CD14-positive monocyte (primary cell): ENCODE data around the gene LCOR. TPM values are rescaled to one million over a fixed set of nuclear protein-coding genes. Genes with fewer than 3 reads are reported as not detected.
A peak's percentile ranks its signal among the peaks of the same experiment; 100 is the strongest.

Experiments
- DNase-seq, 3 donors: peaks; one replicate each; pipeline ENCODE4 v3.0.0-alpha.2; 2011 to 2022
- H2AFZ ChIP-seq: 2 replicates; pipeline ENCODE4 v1.6.0; 2012; ENCODE audit warnings: mild to moderate bottlenecking, low read depth, low read length, inconsistent platforms; ENCODE audit not compliant: insufficient read depth, poor library complexity, severe bottlenecking
- H3K27ac ChIP-seq, 2 donors: 1 replicate in 1 of 2; 2 replicates in 1 of 2; pipeline ENCODE4 v1.5.1; 2012 to 2013; ENCODE audit warnings: low read length in 2 of 2, control low read depth in 1 of 2, inconsistent platforms in 1 of 2, low read depth in 1 of 2, mild to moderate bottlenecking in 1 of 2
- H3K27me3 ChIP-seq, 2 donors: one replicate each; pipeline versions ENCODE4 v1.6.0 to v1.6.1; 2011 to 2013; ENCODE audit warnings: low read length in 2 of 2; ENCODE audit not compliant: control insufficient read depth in 2 of 2, insufficient read depth in 2 of 2
- H3K36me3 ChIP-seq, 2 donors: replicated peaks in 1 of 2; 1 replicate in 1 of 2; 2 replicates in 1 of 2; pipeline versions ENCODE4 v1.5.1 to v1.6.1; 2012 to 2013; ENCODE audit warnings: low read length in 2 of 2, control low read depth in 1 of 2, inconsistent platforms in 1 of 2, mild to moderate bottlenecking in 1 of 2; ENCODE audit not compliant: insufficient read depth in 2 of 2, control insufficient read depth in 1 of 2
- H3K4me1 ChIP-seq, 2 donors: 1 replicate in 1 of 2; 2 replicates in 1 of 2; pipeline versions ENCODE4 v1.5.1 to v1.6.1; 2012 to 2013; ENCODE audit warnings: low read length in 2 of 2, control low read depth in 1 of 2, inconsistent platforms in 1 of 2, mild to moderate bottlenecking in 1 of 2, moderate library complexity in 1 of 2; ENCODE audit not compliant: insufficient read depth in 2 of 2, control insufficient read depth in 1 of 2
- H3K4me2 ChIP-seq: replicated peaks from 2 replicates; pipeline ENCODE3; 2012; ENCODE audit warnings: low read length, moderate library complexity, mild to moderate bottlenecking; ENCODE audit not compliant: poor library complexity, severe bottlenecking; ENCODE audit errors: extremely low read depth
- H3K4me3 ChIP-seq, 3 experiments: fragments of 200-600 bp in 1 of 3; sonication (generic) in 1 of 3; replicated peaks in 1 of 3; 1 replicate in 2 of 3; 2 replicates in 1 of 3; pipeline ENCODE4 v1.5.1; 2011 to 2013; ENCODE audit warnings: low read length in 3 of 3, mild to moderate bottlenecking in 3 of 3, control low read depth in 2 of 3, low read depth in 2 of 3, inconsistent platforms in 1 of 3, moderate library complexity in 1 of 3
- H3K79me2 ChIP-seq: 2 replicates; pipeline ENCODE4 v1.6.0; 2012; ENCODE audit warnings: mild to moderate bottlenecking, control low read depth, inconsistent platforms, low read length, moderate library complexity; ENCODE audit not compliant: insufficient read depth
- H3K9ac ChIP-seq: 2 replicates; pipeline ENCODE4 v1.6.0; 2017; ENCODE audit warnings: low read length, mild to moderate bottlenecking; ENCODE audit not compliant: insufficient read depth, poor library complexity, severe bottlenecking
- H3K9me3 ChIP-seq, 2 donors: replicated peaks in 1 of 2; 1 replicate in 1 of 2; 2 replicates in 1 of 2; pipeline versions ENCODE4 v1.5.1 to v1.6.1; 2012 to 2013; ENCODE audit warnings: low read length in 2 of 2, control low read depth in 1 of 2; ENCODE audit not compliant: control insufficient read depth in 1 of 2, insufficient read depth in 1 of 2
- H4K20me1 ChIP-seq: 2 replicates; pipeline ENCODE4 v1.6.0; 2012; ENCODE audit warnings: mild to moderate bottlenecking, low read length, control low read depth, moderate library complexity; ENCODE audit not compliant: insufficient read depth
- H3K27ac Mint-ChIP-seq, 7 donors: one replicate each; pipeline ENCODE4 v1.8.0; 2020; ENCODE audit warnings: mild to moderate bottlenecking in 7 of 7, mixed read lengths in 7 of 7, moderate library complexity in 6 of 7, inconsistent platforms in 2 of 7
- H3K27me3 Mint-ChIP-seq, 3 donors: one replicate each; pipeline ENCODE4 v1.8.0; 2021 to 2022; ENCODE audit warnings: low read depth in 3 of 3, mild to moderate bottlenecking in 3 of 3, mixed read lengths in 3 of 3, moderate library complexity in 3 of 3, inconsistent platforms in 1 of 3
- H3K36me3 Mint-ChIP-seq, 2 donors: one replicate each; pipeline ENCODE4 v1.8.0; 2020; ENCODE audit warnings: mixed read lengths in 2 of 2, inconsistent platforms in 1 of 2, mild to moderate bottlenecking in 1 of 2
- H3K4me1 Mint-ChIP-seq: one replicate; pipeline ENCODE4 v1.8.0; 2020; ENCODE audit warnings: mild to moderate bottlenecking, mixed read lengths
- H3K4me3 Mint-ChIP-seq, 2 donors: one replicate each; pipeline ENCODE4 v1.8.0; 2020; ENCODE audit warnings: mild to moderate bottlenecking in 2 of 2, mixed read lengths in 2 of 2, moderate library complexity in 1 of 2
- H3K9me3 Mint-ChIP-seq, 7 donors: one replicate each; pipeline ENCODE4 v1.8.0; 2020 to 2022; ENCODE audit warnings: mixed read lengths in 7 of 7, mild to moderate bottlenecking in 6 of 7, moderate library complexity in 6 of 7, inconsistent platforms in 2 of 7
- WGBS: methylation state at CpG from one replicate; pipeline ENCODE4 v1.1.5; 2013; ENCODE audit warnings: missing lambda C conversion rate; ENCODE audit not compliant: insufficient coverage; 5-methylcytosine and 5-hydroxymethylcytosine counted together
- intact Hi-C, 2 donors: fragments of 100-400 bp; cut with micrococcal nuclease; formaldehyde crosslinking; loops; one replicate each; pipeline versions ENCODE4 v1.15.0 to v1.15.1; 2023
- polyA plus RNA-seq, 3 donors: library from polyadenylated mRNA; depleted of rRNA in 1 of 3; unstranded in 2 of 3; stranded (reverse) in 1 of 3; fragments of 300-500 nt in 2 of 3; fragments of >200 nt in 1 of 3; fragmentation: Illumina TruSeq in 2 of 3; gene quantifications; 1 replicate in 2 of 3; 2 replicates in 1 of 3; pipeline ENCODE4 v1.2.3, GENCODE V29; 2012 to 2021
- TF ChIP-seq, protein P1 (sequence below): fragments of 200-600 bp; IDR thresholded peaks from one replicate; pipeline ENCODE4 v1.8.0; 2022; ENCODE audit warnings: antibody characterized with exemption, mild to moderate bottlenecking

LCOR gene
- polyA plus RNA-seq, 3 donors: 5.7 to 11.8 (median 10.0) TPM

- peak; percentile 56 to 63 (median 57) for DNase-seq
These were observed 205.6 kb downstream of the LCOR start for GRCh38 chr10:97037365-97038361.

DNA sequence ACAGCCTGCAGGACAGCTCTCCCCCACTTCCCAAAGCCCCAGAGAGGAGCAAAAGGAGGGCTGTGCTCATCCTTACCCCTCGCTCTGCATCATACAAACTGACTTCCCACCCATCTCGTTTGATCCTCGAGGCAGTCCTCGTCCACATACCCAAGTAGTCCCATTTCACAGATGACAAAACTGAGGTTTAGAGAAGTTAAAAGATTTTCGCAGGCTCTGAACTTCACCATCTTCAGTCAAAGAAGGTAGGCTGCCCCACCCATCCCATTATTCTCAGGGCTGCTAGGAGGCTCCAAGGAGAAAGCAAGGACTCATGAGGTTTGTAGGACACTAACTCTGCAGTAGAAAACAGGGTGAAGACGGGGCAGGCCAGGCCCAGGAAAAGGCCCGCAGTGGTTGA, 206.6 kb downstream of the LCOR start:
- peaks cover 20% of the 10 kb centered on the region for H3K4me1 Mint-ChIP-seq
- no peak overlapping the region for H3K4me2 ChIP-seq
- H3K27ac ChIP-seq: no peak overlapping the region
- H3K9ac ChIP-seq: no peak overlapping the region
- peak overlapping the region in 1 of 2 donors; percentile 88 for H3K4me3 Mint-ChIP-seq
- WGBS: 100% methylated on average over 1 of the region's 7 CpGs
- no peaks in the 10 kb centered on the region for H3K79me2 ChIP-seq
- H3K36me3 Mint-ChIP-seq: no peaks in the 10 kb centered on the region
- intact Hi-C loops: no loop called here
- no peak overlapping the region for H2AFZ ChIP-seq
- no peaks in the 10 kb centered on the region for H3K9me3 Mint-ChIP-seq
- TF ChIP-seq, protein P1, sequence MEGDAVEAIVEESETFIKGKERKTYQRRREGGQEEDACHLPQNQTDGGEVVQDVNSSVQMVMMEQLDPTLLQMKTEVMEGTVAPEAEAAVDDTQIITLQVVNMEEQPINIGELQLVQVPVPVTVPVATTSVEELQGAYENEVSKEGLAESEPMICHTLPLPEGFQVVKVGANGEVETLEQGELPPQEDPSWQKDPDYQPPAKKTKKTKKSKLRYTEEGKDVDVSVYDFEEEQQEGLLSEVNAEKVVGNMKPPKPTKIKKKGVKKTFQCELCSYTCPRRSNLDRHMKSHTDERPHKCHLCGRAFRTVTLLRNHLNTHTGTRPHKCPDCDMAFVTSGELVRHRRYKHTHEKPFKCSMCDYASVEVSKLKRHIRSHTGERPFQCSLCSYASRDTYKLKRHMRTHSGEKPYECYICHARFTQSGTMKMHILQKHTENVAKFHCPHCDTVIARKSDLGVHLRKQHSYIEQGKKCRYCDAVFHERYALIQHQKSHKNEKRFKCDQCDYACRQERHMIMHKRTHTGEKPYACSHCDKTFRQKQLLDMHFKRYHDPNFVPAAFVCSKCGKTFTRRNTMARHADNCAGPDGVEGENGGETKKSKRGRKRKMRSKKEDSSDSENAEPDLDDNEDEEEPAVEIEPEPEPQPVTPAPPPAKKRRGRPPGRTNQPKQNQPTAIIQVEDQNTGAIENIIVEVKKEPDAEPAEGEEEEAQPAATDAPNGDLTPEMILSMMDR: no peak
- peaks cover 2 to 9% (median 3%) of the 10 kb centered on the region in 3 donors for H3K27me3 Mint-ChIP-seq
- H3K4me1 ChIP-seq: peaks cover 11 to 14% of the 10 kb centered on the region in 2 donors
- no peaks in the 10 kb centered on the region for H3K9me3 ChIP-seq
- no peaks in the 10 kb centered on the region for H3K27me3 ChIP-seq
- H4K20me1 ChIP-seq: no peaks in the 10 kb centered on the region
- H3K36me3 ChIP-seq: no peaks in the 10 kb centered on the region
- no peak for DNase-seq
- no peak overlapping the region for H3K4me3 ChIP-seq
- H3K27ac Mint-ChIP-seq: no peak overlapping the region

More at GRCh38 chr10:97037365-97038361, 205.6 kb downstream of the LCOR start:
- Histone ChIP-seq H3K4me1 (peaks cover 11 to 14% of the 10 kb centered on the region in 2 donors), H3K27me3 (no peaks in the 10 kb centered on the region), H3K4me3 (peak overlapping the region; percentile 55 to 93 (median 63)), H3K4me2 (peak overlapping the region; percentile 97), H3K9me3 (no peaks in the 10 kb centered on the region), H3K36me3 (no peaks in the 10 kb centered on the region), H4K20me1 (no peaks in the 10 kb centered on the region), H2AFZ (peak overlapping the region; percentile 98), H3K9ac (peak overlapping the region; percentile 59), H3K79me2 (no peaks in the 10 kb centered on the region), H3K27ac (peak overlapping the region; percentile 33 to 59)
- H3K36me3 Mint-ChIP-seq: no peaks in the 10 kb centered on the region
- H3K27ac Mint-ChIP-seq: peak overlapping the region in 4 of 7 donors; percentile 30 to 65 (median 60)
- H3K9me3 Mint-ChIP-seq: no peaks in the 10 kb centered on the region
- H3K4me3 Mint-ChIP-seq: peak overlapping the region; percentile 88 to 95
- intact Hi-C loops: no loop called here
- peaks cover 3 to 9% (median 6%) of the 10 kb centered on the region in 3 donors for H3K27me3 Mint-ChIP-seq
- WGBS: 18% methylated on average over 23 of the region's 30 CpGs
- TF ChIP-seq, protein P1: peak; percentile 93
- H3K4me1 Mint-ChIP-seq: peaks cover 20% of the 10 kb centered on the region
